ENCODE results near the gene HIPK2. TPM values are rescaled to one million over a fixed set of nuclear protein-coding genes. Genes with fewer than 3 reads are reported as not detected.

Gene HIPK2
- total and polyA plus RNA-seq, 2 of the 4 experiments (the other 2 are of a cell fraction), result 22.0 to 27.1 TPM

DNA sequence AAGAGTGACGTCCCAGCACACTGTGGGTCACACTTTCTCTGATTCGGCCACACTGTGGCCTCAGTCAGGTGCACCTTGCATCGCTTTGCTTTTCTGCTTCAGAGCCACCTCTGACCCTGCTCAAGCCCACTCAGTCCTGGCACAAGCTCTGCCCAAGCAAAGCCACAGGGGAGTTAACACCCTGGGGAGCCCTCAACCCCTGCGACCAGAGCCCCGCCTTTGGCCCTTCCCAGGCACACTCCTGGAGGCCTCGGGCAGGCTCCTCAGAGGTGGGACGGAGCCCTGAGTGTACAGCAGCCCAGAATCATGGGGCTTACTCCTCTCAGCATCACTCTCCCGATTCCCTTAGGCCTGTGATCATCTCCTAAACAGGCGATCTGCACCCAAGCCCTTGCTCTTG is 71.0 kb downstream of the HIPK2 start:
- Histone ChIP-seq H3K36me3 (ENCODE audit: control insufficient read depth, insufficient read depth, low read length) (peaks cover 59% of the 10 kb centered on the region), H2AFZ (replicated peaks; ENCODE audit: low read length, poor library complexity) (no peak overlapping the region), H4K20me1 (ENCODE audit: insufficient read depth, low read length) (peaks cover 92% of the 10 kb centered on the region), H2BK15ac (ENCODE audit: low read depth, low read length) (no peak overlapping the region), H2BK120ac (ENCODE audit: low read depth, low read length) (no peak overlapping the region), H3K56ac (ENCODE audit: extremely low read depth, insufficient read depth, low read length) (no peak overlapping the region), H4K91ac (ENCODE audit: insufficient read depth, low read depth, low read length) (no peak overlapping the region), H2BK5ac (ENCODE audit: low read depth, low read length, poor library complexity, severe bottlenecking) (no peak overlapping the region), H2AK9ac (replicated peaks; ENCODE audit: low read depth, low read length, poor library complexity) (no peak overlapping the region), H3K79me1 (ENCODE audit: low read depth in 1 of 2, low read length in 2 of 2) (peaks cover 63 to 93% of the 10 kb centered on the region in 2 experiments), H3K14ac (replicated peaks; ENCODE audit: low read depth, low read length) (no peak overlapping the region), H3K27ac (ENCODE audit: insufficient read depth, low read length) (no peak overlapping the region), H3K9me3 (ENCODE audit: control insufficient read depth, insufficient read depth, low read length) (no peaks in the 10 kb centered on the region), H2AK5ac (ENCODE audit: low read depth, low read length) (no peak overlapping the region; the same call in 1 of the 2 replicates), H3K4ac (ENCODE audit: low read depth, low read length) (no peak overlapping the region), H3K23ac (ENCODE audit: low read depth, low read length) (no peak overlapping the region), H3K18ac (ENCODE audit: low read depth, low read length) (no peak overlapping the region), H3K9ac (ENCODE audit: low read depth, low read length) (no peak overlapping the region), H4K8ac (ENCODE audit: low read depth in 2 of 2, low read length in 2 of 2) (no peak overlapping the region), H3K4me1 (ENCODE audit: control insufficient read depth, insufficient read depth, low read length) (peaks cover 26% of the 10 kb centered on the region), H4K5ac (ENCODE audit: low read depth, low read length) (no peak overlapping the region), H2BK20ac (ENCODE audit: low read depth, low read length) (no peak overlapping the region), H3K4me2 (ENCODE audit: low read depth, low read length) (no peak overlapping the region), H3K4me3 (ENCODE audit: insufficient read depth, low read depth, low read length) (no peak overlapping the region), H3K27me3 (ENCODE audit: control insufficient read depth, insufficient read depth, low read length) (no peaks in the 10 kb centered on the region), H3K9me1 (ENCODE audit: insufficient read depth, low read length) (peaks cover 52% of the 10 kb centered on the region)
- ChIA-PET CTCF (no interaction called here), POLR2A (ENCODE audit: unreplicated experiment) (no interaction called here)
- ATAC-seq (ENCODE audit: low read depth) (no peak), DNase-seq (no peak)
- 82% methylated on average over 5 of the region's 9 CpGs; no CpG with 5 or more reads in 1 of the 2 experiments for WGBS, 2 experiments (ENCODE audit: extremely low coverage in 2 of 2, insufficient read length in 1 of 2)
- TF ChIP-seq MAFK (IDR thresholded peaks at IDR 0.05; ENCODE audit: low read depth, low read length) (no peak), CEBPB (IDR thresholded peaks at IDR 0.05; ENCODE audit: low read depth, low read length) (no peak), MAZ (IDR thresholded peaks at IDR 0.05; ENCODE audit: borderline replicate concordance, low read depth, low read length) (no peak), FOS (IDR thresholded peaks at IDR 0.05; ENCODE audit: low read depth, low read length) (no peak), CHD1 (IDR thresholded peaks at IDR 0.05; ENCODE audit: low read depth, low read length) (no peak), SMC3 (IDR thresholded peaks at IDR 0.05; ENCODE audit: low read depth, low read length) (no peak), RAD21 (IDR thresholded peaks at IDR 0.05; ENCODE audit: low read length) (no peak), NFE2L2 (IDR thresholded peaks at IDR 0.05; ENCODE audit: low read depth, low read length) (no peak), RFX5 (IDR thresholded peaks at IDR 0.05; ENCODE audit: low read depth, low read length) (no peak), POLR2A (IDR thresholded peaks at IDR 0.05; ENCODE audit: low read depth, low read length) (no peak)
- TF ChIP-seq, protein P1, sequence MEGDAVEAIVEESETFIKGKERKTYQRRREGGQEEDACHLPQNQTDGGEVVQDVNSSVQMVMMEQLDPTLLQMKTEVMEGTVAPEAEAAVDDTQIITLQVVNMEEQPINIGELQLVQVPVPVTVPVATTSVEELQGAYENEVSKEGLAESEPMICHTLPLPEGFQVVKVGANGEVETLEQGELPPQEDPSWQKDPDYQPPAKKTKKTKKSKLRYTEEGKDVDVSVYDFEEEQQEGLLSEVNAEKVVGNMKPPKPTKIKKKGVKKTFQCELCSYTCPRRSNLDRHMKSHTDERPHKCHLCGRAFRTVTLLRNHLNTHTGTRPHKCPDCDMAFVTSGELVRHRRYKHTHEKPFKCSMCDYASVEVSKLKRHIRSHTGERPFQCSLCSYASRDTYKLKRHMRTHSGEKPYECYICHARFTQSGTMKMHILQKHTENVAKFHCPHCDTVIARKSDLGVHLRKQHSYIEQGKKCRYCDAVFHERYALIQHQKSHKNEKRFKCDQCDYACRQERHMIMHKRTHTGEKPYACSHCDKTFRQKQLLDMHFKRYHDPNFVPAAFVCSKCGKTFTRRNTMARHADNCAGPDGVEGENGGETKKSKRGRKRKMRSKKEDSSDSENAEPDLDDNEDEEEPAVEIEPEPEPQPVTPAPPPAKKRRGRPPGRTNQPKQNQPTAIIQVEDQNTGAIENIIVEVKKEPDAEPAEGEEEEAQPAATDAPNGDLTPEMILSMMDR (conservative IDR thresholded peaks at IDR 0.05; ENCODE audit: low read depth, low read length), result no peak
- TF ChIP-seq, protein P2, sequence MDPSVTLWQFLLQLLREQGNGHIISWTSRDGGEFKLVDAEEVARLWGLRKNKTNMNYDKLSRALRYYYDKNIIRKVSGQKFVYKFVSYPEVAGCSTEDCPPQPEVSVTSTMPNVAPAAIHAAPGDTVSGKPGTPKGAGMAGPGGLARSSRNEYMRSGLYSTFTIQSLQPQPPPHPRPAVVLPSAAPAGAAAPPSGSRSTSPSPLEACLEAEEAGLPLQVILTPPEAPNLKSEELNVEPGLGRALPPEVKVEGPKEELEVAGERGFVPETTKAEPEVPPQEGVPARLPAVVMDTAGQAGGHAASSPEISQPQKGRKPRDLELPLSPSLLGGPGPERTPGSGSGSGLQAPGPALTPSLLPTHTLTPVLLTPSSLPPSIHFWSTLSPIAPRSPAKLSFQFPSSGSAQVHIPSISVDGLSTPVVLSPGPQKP (IDR thresholded peaks at IDR 0.05; ENCODE audit: borderline replicate concordance, low read depth, low read length), result no peak
- TF ChIP-seq, protein P3, sequence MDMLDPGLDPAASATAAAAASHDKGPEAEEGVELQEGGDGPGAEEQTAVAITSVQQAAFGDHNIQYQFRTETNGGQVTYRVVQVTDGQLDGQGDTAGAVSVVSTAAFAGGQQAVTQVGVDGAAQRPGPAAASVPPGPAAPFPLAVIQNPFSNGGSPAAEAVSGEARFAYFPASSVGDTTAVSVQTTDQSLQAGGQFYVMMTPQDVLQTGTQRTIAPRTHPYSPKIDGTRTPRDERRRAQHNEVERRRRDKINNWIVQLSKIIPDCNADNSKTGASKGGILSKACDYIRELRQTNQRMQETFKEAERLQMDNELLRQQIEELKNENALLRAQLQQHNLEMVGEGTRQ (IDR thresholded peaks at IDR 0.05; ENCODE audit: low read depth, low read length), result no peak
- BruUV-seq (replicated peaks), result no TSS peak
- intact Hi-C loops (cut with micrococcal nuclease), result no loop called here
- in situ Hi-C loops (cut with MboI; ENCODE audit: low sequenced_read_pairs), result no loop called here
- dilution Hi-C loops (cut with HindIII; ENCODE audit: low sequenced_read_pairs, unreplicated experiment), result no loop called here

All from IMR-90 (cell line).